GM23338 (cell line): ENCODE measurements around the gene SDC1. TPM values are rescaled to one million over a fixed set of nuclear protein-coding genes. Genes with fewer than 3 reads are reported as not detected.

Experiments
- ATAC-seq: fragments of 200-7000 bp; cut with Tn5 transposase; 3 replicates; pipeline ENCODE4 v1.9.1; 2020
- DNase-seq: peaks from one replicate; pipeline ENCODE4 v3.0.0-alpha.2; 2015; ENCODE audit warnings: low spot score
- H2AFZ ChIP-seq: fragments of 200-600 bp; sonication (generic); 2 replicates; pipeline ENCODE4 v1.8.0; 2016; ENCODE audit warnings: antibody characterized with exemption, mild to moderate bottlenecking, moderate library complexity
- H3F3A ChIP-seq: fragments of 200-600 bp; sonication (generic); replicated peaks from 2 replicates; pipeline ENCODE4 v1.8.0; 2017; ENCODE audit warnings: antibody characterized with exemption, mixed run types, low read depth
- H3K27ac ChIP-seq: fragments of 200-600 bp; sonication (generic); 2 replicates; pipeline ENCODE4 v1.6.1; 2016; ENCODE audit warnings: low read depth
- H3K27me3 ChIP-seq: fragments of 200-600 bp; sonication (generic); 2 replicates; pipeline ENCODE4 v1.8.0; 2016; ENCODE audit warnings: mild to moderate bottlenecking, mixed run types, moderate library complexity; ENCODE audit not compliant: insufficient read depth
- H3K36me3 ChIP-seq: fragments of 200-600 bp; sonication (generic); 2 replicates; pipeline ENCODE4 v1.8.0; 2016; ENCODE audit warnings: mild to moderate bottlenecking; ENCODE audit not compliant: insufficient read depth
- H3K4me1 ChIP-seq: fragments of 200-600 bp; sonication (generic); 2 replicates; pipeline ENCODE4 v1.8.0; 2016; ENCODE audit warnings: mild to moderate bottlenecking, moderate library complexity; ENCODE audit not compliant: insufficient read depth
- H3K4me2 ChIP-seq: fragments of 200-600 bp; sonication (generic); 2 replicates; pipeline ENCODE4 v1.7.1; 2017; ENCODE audit warnings: mixed run types
- H3K4me3 ChIP-seq: fragments of 200-600 bp; sonication (generic); 2 replicates; pipeline ENCODE4 v1.6.1; 2016; ENCODE audit warnings: mixed run types
- H3K79me2 ChIP-seq: fragments of 200-600 bp; sonication (generic); replicated peaks from 2 replicates; pipeline ENCODE4 v1.8.0; 2017; ENCODE audit warnings: mild to moderate bottlenecking; ENCODE audit not compliant: insufficient read depth
- H3K9me2 ChIP-seq: fragments of 200-600 bp; sonication (generic); 2 replicates; pipeline ENCODE4 v1.8.0; 2017; ENCODE audit not compliant: insufficient read depth
- H4K20me1 ChIP-seq: fragments of 200-600 bp; sonication (generic); replicated peaks from 2 replicates; pipeline ENCODE4 v1.8.0; 2017; ENCODE audit warnings: mild to moderate bottlenecking; ENCODE audit not compliant: insufficient read depth
- H3K27ac Mint-ChIP-seq: 2 replicates; pipeline ENCODE4 v1.8.0; 2020; ENCODE audit warnings: inconsistent platforms, mild to moderate bottlenecking, moderate library complexity, mixed read lengths
- H3K27me3 Mint-ChIP-seq: 3 replicates; pipeline ENCODE4 v1.8.0; 2022; ENCODE audit warnings: low read depth, mild to moderate bottlenecking, moderate library complexity, mixed read lengths, inconsistent platforms; ENCODE audit not compliant: insufficient read depth, poor library complexity
- H3K36me3 Mint-ChIP-seq: 3 replicates; pipeline ENCODE4 v1.8.0; 2021; ENCODE audit warnings: low read depth, mild to moderate bottlenecking, inconsistent platforms, moderate library complexity, mixed read lengths
- H3K4me1 Mint-ChIP-seq: 3 replicates; pipeline ENCODE4 v1.8.0; 2020; ENCODE audit warnings: mild to moderate bottlenecking, inconsistent platforms, mixed read lengths
- H3K4me3 Mint-ChIP-seq: 3 replicates; pipeline ENCODE4 v1.8.0; 2021; ENCODE audit warnings: moderate library complexity, mild to moderate bottlenecking, inconsistent platforms, mixed read lengths
- H3K9me3 Mint-ChIP-seq: 3 replicates; pipeline ENCODE4 v1.8.0; 2020; ENCODE audit warnings: moderate library complexity, mild to moderate bottlenecking, inconsistent platforms, mixed read lengths
- CREB1 ChIP-seq: fragments of 250-450 bp; sonication (Bioruptor Pico); IDR thresholded peaks from 2 replicates; pipeline ENCODE4 v1.5.0; 2020; ENCODE audit warnings: low read depth, mild to moderate bottlenecking, moderate library complexity
- EZH2 ChIP-seq: fragments of 200-600 bp; sonication (generic); IDR thresholded peaks from one replicate; pipeline ENCODE4 v1.8.0; 2017; ENCODE audit warnings: antibody characterized with exemption, mild to moderate bottlenecking, low read depth; ENCODE audit not compliant: unreplicated experiment
- EZH2phosphoT487 ChIP-seq: fragments of 200-600 bp; sonication (generic); IDR thresholded peaks from one replicate; pipeline ENCODE4 v1.8.1; 2018; ENCODE audit warnings: antibody characterized with exemption; ENCODE audit not compliant: unreplicated experiment
- NANOG ChIP-seq: IDR thresholded peaks from 2 replicates; pipeline ENCODE4 v1.6.1; 2016; ENCODE audit warnings: antibody characterized with exemption, borderline replicate concordance
- POLR2AphosphoS5 ChIP-seq: IDR thresholded peaks from 2 replicates; pipeline ENCODE4 v1.6.1; 2016; ENCODE audit warnings: antibody characterized with exemption, low read depth
- ZNF114 ChIP-seq: fragments of 250-450 bp; sonication (Bioruptor Pico); IDR thresholded peaks from 2 replicates; pipeline ENCODE4 v1.5.0; 2020; ENCODE audit warnings: mild to moderate bottlenecking, moderate library complexity
- ZNF331 ChIP-seq: fragments of 250-450 bp; sonication (Bioruptor Pico); IDR thresholded peaks from 2 replicates; pipeline ENCODE4 v1.5.0; 2020; ENCODE audit warnings: low read depth, mild to moderate bottlenecking, moderate library complexity
- polyA plus RNA-seq: library from polyadenylated mRNA; unstranded; fragments of >200 nt; fragmentation: Nextera tagmentation; extraction: Ambion mirVana; gene quantifications from 2 replicates; pipeline ENCODE4 v1.2.1, GENCODE V29; 2016
- total RNA-seq: library from RNA; depleted of rRNA; stranded (reverse); fragments of >200 nt; shearing (Covaris generic); gene quantifications from 2 replicates; pipeline ENCODE4 v1.2.3, GENCODE V29; 2014
- TF ChIP-seq, protein P1 (sequence below), 2 experiments: fragments of 200-600 bp in 1 of 2; sonication (generic) in 1 of 2; conservative IDR thresholded peaks; 2 replicates each; pipeline versions ENCODE4 v1.5.1 to v1.6.1; 2016 to 2017; ENCODE audit warnings: antibody characterized with exemption in 2 of 2, low read depth in 2 of 2, mild to moderate bottlenecking in 2 of 2, moderate library complexity in 1 of 2
- TF ChIP-seq, protein P2 (sequence below): IDR thresholded peaks from 2 replicates; pipeline ENCODE4 v1.6.1; 2016; ENCODE audit warnings: antibody characterized with exemption
- TF ChIP-seq, protein P3 (sequence below): IDR thresholded peaks from one replicate; pipeline ENCODE4 v1.6.1; 2018; ENCODE audit warnings: antibody characterized with exemption; ENCODE audit not compliant: unreplicated experiment

Gene SDC1
- total and polyA plus RNA-seq, 2 experiments from 2014 or later, result 16.6 to 43.0 TPM

DNA sequence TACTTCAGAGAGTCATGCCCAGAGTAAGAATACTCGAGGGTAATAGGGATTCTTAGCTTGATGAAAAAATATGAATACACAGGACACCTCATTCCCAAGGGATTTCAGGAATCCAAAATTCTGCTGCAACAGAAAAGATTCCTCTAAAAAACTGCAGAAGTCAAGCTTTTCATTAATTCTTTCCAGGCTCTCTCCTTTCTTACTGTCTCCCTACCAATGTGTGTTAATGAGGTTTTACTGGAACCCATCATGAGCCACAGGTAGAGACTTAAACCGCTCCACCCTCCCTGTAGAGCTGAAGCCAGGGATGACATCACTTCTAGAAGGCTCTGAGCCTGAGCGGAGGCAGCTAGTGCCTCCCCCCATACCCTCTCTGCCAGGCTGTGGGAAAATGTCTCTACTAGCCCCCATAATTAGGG lies 3.4 kb downstream of the SDC1 start:
- Histone ChIP-seq H3K79me2 (peaks cover 64% of the 10 kb centered on the region), H4K20me1 (peaks cover 7% of the 10 kb centered on the region; the same call in 1 of the 2 replicates), H3F3A (peaks cover 11% of the 10 kb centered on the region), H3K27ac (0 out of 2 replicates have a peak overlapping the region, but pooled peaks have one; percentile 32), H3K27me3 (peaks cover 4% of the 10 kb centered on the region; the same call in 1 of the 2 replicates), H3K36me3 (no peaks in the 10 kb centered on the region), H3K4me1 (peaks cover 21% of the 10 kb centered on the region), H3K9me2 (no peaks in the 10 kb centered on the region), H3K4me2 (peak overlapping the region; percentile 94), H3K4me3 (peak overlapping the region; percentile 85; the same call in 1 of the 2 replicates), H2AFZ (no peak overlapping the region)
- no peak for TF ChIP-seq ZNF114 (CRISPR knock-in tag)
- TF ChIP-seq EZH2, result no peak
- TF ChIP-seq, protein P1, sequence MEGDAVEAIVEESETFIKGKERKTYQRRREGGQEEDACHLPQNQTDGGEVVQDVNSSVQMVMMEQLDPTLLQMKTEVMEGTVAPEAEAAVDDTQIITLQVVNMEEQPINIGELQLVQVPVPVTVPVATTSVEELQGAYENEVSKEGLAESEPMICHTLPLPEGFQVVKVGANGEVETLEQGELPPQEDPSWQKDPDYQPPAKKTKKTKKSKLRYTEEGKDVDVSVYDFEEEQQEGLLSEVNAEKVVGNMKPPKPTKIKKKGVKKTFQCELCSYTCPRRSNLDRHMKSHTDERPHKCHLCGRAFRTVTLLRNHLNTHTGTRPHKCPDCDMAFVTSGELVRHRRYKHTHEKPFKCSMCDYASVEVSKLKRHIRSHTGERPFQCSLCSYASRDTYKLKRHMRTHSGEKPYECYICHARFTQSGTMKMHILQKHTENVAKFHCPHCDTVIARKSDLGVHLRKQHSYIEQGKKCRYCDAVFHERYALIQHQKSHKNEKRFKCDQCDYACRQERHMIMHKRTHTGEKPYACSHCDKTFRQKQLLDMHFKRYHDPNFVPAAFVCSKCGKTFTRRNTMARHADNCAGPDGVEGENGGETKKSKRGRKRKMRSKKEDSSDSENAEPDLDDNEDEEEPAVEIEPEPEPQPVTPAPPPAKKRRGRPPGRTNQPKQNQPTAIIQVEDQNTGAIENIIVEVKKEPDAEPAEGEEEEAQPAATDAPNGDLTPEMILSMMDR (conservative IDR thresholded peaks at IDR 0.05; ENCODE audit: low read depth in 2 of 2), result no peak
- peak overlapping the region; percentile 67 for H3K27ac Mint-ChIP-seq
- H3K4me1 Mint-ChIP-seq, result peaks cover 35% of the 10 kb centered on the region
- peaks cover 20% of the 10 kb centered on the region for H3K36me3 Mint-ChIP-seq
- DNase-seq (no peak), ATAC-seq (no peak)
- peaks cover 18% of the 10 kb centered on the region for H3K27me3 Mint-ChIP-seq
- H3K9me3 Mint-ChIP-seq, result peaks cover 3% of the 10 kb centered on the region; the same call in 1 of the 3 replicates
- H3K4me3 Mint-ChIP-seq, result peak overlapping the region; percentile 76

DNA sequence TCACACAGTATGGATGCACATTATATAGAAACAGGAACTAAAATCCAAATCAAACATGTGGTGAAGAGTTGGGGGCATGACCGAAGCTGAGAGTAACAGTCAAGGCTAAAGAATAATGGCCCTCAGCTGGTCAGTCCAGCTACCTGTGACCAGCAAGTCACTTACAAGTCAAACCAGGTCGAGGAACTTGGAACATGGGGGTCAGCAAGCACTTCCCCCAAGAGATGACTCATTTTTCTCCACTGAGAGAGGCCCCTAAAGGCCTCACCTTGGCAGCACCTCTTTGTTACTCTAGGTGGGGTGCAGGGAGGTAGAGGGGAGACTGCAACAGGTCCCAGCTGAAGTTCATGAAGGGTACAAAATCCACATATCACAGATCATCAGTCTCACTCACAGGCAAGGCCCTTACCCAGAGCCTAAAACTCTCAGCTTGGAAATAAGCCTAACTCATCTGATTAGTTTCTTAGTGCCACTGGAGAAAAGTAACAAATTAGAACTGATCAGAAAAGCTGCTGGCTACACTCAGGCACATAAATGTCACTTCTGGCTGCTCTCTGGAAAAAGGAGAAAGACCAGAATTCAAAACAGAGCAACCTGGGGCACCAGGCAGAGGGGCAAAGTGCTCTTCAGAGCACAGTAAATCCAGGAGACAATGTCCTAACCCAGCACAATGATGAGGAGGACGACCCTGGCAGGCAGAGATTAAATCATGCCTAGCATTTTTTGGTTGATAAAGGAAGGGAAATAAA lies 4.0 kb downstream of the SDC1 start:
- no peaks in the 10 kb centered on the region for H3K36me3 ChIP-seq
- no peak overlapping the region; the same call in 1 of the 2 replicates for H3K27ac ChIP-seq
- no peak overlapping the region for H3K27ac Mint-ChIP-seq
- DNase-seq (no peak), ATAC-seq (no peak)
- H3K27me3 ChIP-seq, result no peaks in the 10 kb centered on the region
- peaks cover 5% of the 10 kb centered on the region for H3F3A ChIP-seq
- peaks cover 21% of the 10 kb centered on the region for H3K4me1 ChIP-seq
- H2AFZ ChIP-seq, result no peak overlapping the region
- H3K27me3 Mint-ChIP-seq, result peaks cover 14% of the 10 kb centered on the region
- H3K4me3 ChIP-seq, result no peak overlapping the region
- no peak for TF ChIP-seq EZH2
- H3K4me3 Mint-ChIP-seq, result no peak overlapping the region
- peaks cover 21% of the 10 kb centered on the region for H3K36me3 Mint-ChIP-seq
- H3K9me3 Mint-ChIP-seq, result peaks cover 3% of the 10 kb centered on the region; the same call in 1 of the 3 replicates
- no peaks in the 10 kb centered on the region for H3K9me2 ChIP-seq
- peaks cover 38% of the 10 kb centered on the region for H3K4me1 Mint-ChIP-seq
- H3K79me2 ChIP-seq, result peaks cover 69% of the 10 kb centered on the region
- H3K4me2 ChIP-seq, result no peak overlapping the region
- peaks cover 7% of the 10 kb centered on the region for H4K20me1 ChIP-seq

DNA sequence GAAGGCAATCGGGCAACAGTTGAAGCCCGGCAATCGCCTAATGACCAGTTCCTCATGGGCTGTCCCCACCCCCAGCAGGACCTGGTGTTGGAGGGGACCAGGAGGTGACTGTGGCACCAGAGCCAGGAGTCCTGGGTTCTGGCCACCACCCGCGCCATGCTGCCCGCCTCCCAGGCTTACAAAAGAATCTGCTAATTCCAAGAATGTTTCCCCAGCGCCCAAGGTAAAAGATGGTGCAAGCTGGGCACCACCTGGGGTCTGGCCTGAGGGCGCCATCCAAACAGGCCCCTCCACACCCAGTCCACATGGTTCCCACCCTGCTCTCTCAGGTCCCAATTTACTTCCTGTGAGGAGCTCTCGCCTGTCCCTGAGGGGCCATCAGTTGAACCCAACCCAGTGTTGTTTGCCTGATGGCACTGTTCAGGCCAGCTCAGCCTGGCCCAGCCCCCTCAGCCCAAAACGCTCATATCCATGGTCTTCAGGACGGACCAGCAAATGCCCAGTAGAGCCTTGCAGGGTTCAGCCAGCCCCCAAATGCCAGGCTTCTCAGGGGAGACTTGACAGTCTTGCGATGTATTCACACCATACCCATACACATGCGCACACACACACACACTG lies 5.1 kb downstream of the SDC1 start:
- peaks cover 7% of the 10 kb centered on the region for H4K20me1 ChIP-seq
- TF ChIP-seq NANOG (no peak), EZH2phosphoT487 (no peak), ZNF331 (CRISPR knock-in tag) (no peak), EZH2 (no peak), POLR2AphosphoS5 (no peak), CREB1 (CRISPR knock-in tag) (no peak), ZNF114 (CRISPR knock-in tag) (no peak)
- TF ChIP-seq, protein P2, sequence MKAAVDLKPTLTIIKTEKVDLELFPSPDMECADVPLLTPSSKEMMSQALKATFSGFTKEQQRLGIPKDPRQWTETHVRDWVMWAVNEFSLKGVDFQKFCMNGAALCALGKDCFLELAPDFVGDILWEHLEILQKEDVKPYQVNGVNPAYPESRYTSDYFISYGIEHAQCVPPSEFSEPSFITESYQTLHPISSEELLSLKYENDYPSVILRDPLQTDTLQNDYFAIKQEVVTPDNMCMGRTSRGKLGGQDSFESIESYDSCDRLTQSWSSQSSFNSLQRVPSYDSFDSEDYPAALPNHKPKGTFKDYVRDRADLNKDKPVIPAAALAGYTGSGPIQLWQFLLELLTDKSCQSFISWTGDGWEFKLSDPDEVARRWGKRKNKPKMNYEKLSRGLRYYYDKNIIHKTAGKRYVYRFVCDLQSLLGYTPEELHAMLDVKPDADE, result no peak
- TF ChIP-seq, protein P3, sequence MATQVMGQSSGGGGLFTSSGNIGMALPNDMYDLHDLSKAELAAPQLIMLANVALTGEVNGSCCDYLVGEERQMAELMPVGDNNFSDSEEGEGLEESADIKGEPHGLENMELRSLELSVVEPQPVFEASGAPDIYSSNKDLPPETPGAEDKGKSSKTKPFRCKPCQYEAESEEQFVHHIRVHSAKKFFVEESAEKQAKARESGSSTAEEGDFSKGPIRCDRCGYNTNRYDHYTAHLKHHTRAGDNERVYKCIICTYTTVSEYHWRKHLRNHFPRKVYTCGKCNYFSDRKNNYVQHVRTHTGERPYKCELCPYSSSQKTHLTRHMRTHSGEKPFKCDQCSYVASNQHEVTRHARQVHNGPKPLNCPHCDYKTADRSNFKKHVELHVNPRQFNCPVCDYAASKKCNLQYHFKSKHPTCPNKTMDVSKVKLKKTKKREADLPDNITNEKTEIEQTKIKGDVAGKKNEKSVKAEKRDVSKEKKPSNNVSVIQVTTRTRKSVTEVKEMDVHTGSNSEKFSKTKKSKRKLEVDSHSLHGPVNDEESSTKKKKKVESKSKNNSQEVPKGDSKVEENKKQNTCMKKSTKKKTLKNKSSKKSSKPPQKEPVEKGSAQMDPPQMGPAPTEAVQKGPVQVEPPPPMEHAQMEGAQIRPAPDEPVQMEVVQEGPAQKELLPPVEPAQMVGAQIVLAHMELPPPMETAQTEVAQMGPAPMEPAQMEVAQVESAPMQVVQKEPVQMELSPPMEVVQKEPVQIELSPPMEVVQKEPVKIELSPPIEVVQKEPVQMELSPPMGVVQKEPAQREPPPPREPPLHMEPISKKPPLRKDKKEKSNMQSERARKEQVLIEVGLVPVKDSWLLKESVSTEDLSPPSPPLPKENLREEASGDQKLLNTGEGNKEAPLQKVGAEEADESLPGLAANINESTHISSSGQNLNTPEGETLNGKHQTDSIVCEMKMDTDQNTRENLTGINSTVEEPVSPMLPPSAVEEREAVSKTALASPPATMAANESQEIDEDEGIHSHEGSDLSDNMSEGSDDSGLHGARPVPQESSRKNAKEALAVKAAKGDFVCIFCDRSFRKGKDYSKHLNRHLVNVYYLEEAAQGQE, result no peak

More for the DNA sequence above, 5.1 kb downstream of the SDC1 start:
- Mint-ChIP-seq H3K36me3 (peaks cover 24% of the 10 kb centered on the region), H3K4me1 (peaks cover 42% of the 10 kb centered on the region), H3K27ac (peak overlapping the region; percentile 81; the same call in 1 of the 2 replicates), H3K9me3 (no peaks in the 10 kb centered on the region), H3K27me3 (peaks cover 7% of the 10 kb centered on the region), H3K4me3 (no peak overlapping the region)
- Histone ChIP-seq H3F3A (no peaks in the 10 kb centered on the region; the same call in 1 of the 2 replicates), H2AFZ (no peak overlapping the region), H3K4me1 (peaks cover 21% of the 10 kb centered on the region), H3K27me3 (no peaks in the 10 kb centered on the region), H3K27ac (no peak overlapping the region), H3K4me2 (no peak overlapping the region), H3K9me2 (no peaks in the 10 kb centered on the region), H3K4me3 (no peak overlapping the region), H3K36me3 (no peaks in the 10 kb centered on the region), H3K79me2 (peaks cover 78% of the 10 kb centered on the region)
- no peak for ATAC-seq
- no peak for DNase-seq
